Activated naive CD4-positive, alpha-beta T cell treated with anti-CD3 and anti-CD28 coated beads, Interleukin-2, amount 10 ng/mL, durations not matched to agents 7 days and 5 days (primary cell): ENCODE measurements around the gene TMEM108.

Source experiments
- CTCF ChIA-PET: fragments of 350-600 bp; sonication (Branson Sonifier 250); formaldehyde crosslinking; loops from one replicate; lab custom pipeline; 2021; ENCODE audit warnings: antibody characterized with exemption; lab: Charles Lee
- DNase-seq: peaks from one replicate; pipeline ENCODE4 v3.0.0-alpha.2; 2020
- H3K27ac Mint-ChIP-seq: one replicate; pipeline ENCODE4 v1.8.0; 2021; ENCODE audit warnings: mild to moderate bottlenecking, moderate library complexity, mixed read lengths
- H3K27me3 Mint-ChIP-seq: one replicate; pipeline ENCODE4 v1.8.0; 2021; ENCODE audit warnings: mild to moderate bottlenecking, mixed read lengths
- H3K36me3 Mint-ChIP-seq: one replicate; pipeline ENCODE4 v1.8.0; 2021; ENCODE audit warnings: mixed read lengths
- H3K4me1 Mint-ChIP-seq: one replicate; pipeline ENCODE4 v1.8.0; 2021; ENCODE audit warnings: mixed read lengths
- H3K4me3 Mint-ChIP-seq: one replicate; pipeline ENCODE4 v1.8.0; 2021; ENCODE audit warnings: mild to moderate bottlenecking, moderate library complexity, mixed read lengths
- H3K9me3 Mint-ChIP-seq: one replicate; pipeline ENCODE4 v1.8.0; 2021; ENCODE audit warnings: mixed read lengths

The TMEM108 gene

DNA sequence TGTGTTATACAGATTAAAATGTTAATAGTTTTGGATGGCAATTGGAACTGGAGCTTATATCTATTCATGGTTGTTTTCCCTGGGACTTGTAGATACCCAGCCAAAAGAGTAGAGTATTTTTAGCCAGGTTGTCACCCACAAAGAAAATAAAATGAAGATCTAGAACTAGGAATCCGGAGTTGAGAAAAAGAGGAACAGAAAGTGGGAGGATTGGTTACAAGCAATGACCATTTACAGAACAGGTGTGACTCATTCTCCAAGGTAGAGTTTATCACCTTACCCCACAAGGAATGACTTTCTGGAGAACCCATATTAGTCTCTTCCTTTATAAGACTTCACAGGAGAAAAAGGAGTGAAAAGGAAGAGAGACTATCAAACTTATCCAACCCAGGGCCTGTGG is 99.8 kb downstream of the TMEM108 start:
- Mint-ChIP-seq H3K36me3 (no peaks in the 10 kb centered on the region), H3K9me3 (no peaks in the 10 kb centered on the region), H3K27me3 (no peaks in the 10 kb centered on the region), H3K27ac (no peak overlapping the region), H3K4me1 (no peaks in the 10 kb centered on the region), H3K4me3 (no peak overlapping the region)
- CTCF ChIA-PET = interaction anchor here (0.7 kb wide), 1 partner anchor 195 kb away, joined by 3 read pairs; no protein-coding TSS in a partner anchor
- no peak for DNase-seq

GRCh38 chr3:133152056-133152455 is 113.9 kb downstream of the TMEM108 start:
- H3K9me3 Mint-ChIP-seq = no peaks in the 10 kb centered on the region
- no peak for DNase-seq
- no peak overlapping the region for H3K27ac Mint-ChIP-seq
- no peaks in the 10 kb centered on the region for H3K36me3 Mint-ChIP-seq
- H3K4me3 Mint-ChIP-seq = no peak overlapping the region
- H3K4me1 Mint-ChIP-seq = no peaks in the 10 kb centered on the region
- CTCF ChIA-PET = no interaction called here
- H3K27me3 Mint-ChIP-seq = no peaks in the 10 kb centered on the region

GRCh38 chr3:133152681-133153220 is 114.6 kb downstream of the TMEM108 start:
- Mint-ChIP-seq H3K27ac (no peak overlapping the region), H3K27me3 (no peaks in the 10 kb centered on the region), H3K36me3 (no peaks in the 10 kb centered on the region), H3K4me1 (no peaks in the 10 kb centered on the region), H3K4me3 (no peak overlapping the region), H3K9me3 (no peaks in the 10 kb centered on the region)
- CTCF ChIA-PET = no interaction called here
- no peak for DNase-seq

DNA sequence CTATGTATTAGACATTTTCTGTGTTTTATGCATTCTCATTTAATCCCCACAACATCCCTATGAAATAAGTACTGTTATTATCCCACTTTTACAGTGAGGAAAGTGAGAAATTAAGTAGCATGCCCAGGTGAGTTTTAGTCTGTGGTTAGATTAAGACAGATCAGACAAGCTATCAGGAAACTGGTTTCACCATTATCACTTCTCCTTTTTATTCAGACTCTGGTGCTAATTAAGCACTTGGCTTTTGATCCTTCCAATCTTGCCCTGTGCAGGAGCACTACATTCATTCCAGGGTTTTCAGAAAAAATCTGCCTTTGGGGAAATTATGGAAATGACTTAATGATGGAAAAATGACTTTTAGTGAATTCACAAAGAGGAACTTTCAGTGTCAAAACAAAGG is 115.2 kb downstream of the TMEM108 start:
- Mint-ChIP-seq H3K27me3 (no peaks in the 10 kb centered on the region), H3K4me3 (no peak overlapping the region), H3K27ac (no peak overlapping the region), H3K9me3 (no peaks in the 10 kb centered on the region), H3K4me1 (no peaks in the 10 kb centered on the region), H3K36me3 (no peaks in the 10 kb centered on the region)
- CTCF ChIA-PET = no interaction called here
- DNase-seq = no peak

- no peak for DNase-seq
- Mint-ChIP-seq H3K27me3 (no peaks in the 10 kb centered on the region), H3K27ac (no peak overlapping the region), H3K4me1 (no peaks in the 10 kb centered on the region), H3K9me3 (no peaks in the 10 kb centered on the region), H3K4me3 (no peak overlapping the region), H3K36me3 (no peaks in the 10 kb centered on the region)
- CTCF ChIA-PET = no interaction called here
These were observed 119.5 kb downstream of the TMEM108 start for GRCh38 chr3:133157716-133158115.

DNA sequence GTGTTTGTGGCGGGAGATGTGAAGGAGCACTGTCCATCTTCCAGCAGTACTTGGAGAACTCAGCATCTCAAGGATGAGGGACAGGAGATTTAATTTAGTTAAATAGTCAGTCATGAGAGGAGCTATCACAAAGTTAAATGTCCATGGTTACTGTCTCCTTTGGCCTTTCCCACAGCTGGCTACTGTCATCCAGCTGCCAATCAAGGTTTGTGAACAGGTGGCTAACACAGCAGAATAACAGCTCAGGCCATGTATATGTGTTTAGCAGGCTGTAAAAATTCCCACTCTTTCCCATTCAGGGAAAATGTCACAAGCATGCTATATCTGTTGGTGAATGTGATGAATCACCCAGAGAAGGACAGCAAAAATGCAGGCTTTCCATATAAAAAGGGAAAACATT is 120.5 kb downstream of the TMEM108 start:
- no peaks in the 10 kb centered on the region for H3K27me3 Mint-ChIP-seq
- no peaks in the 10 kb centered on the region for H3K9me3 Mint-ChIP-seq
- H3K4me3 Mint-ChIP-seq = no peak overlapping the region
- CTCF ChIA-PET = no interaction called here
- H3K27ac Mint-ChIP-seq = no peak overlapping the region
- H3K4me1 Mint-ChIP-seq = no peaks in the 10 kb centered on the region
- H3K36me3 Mint-ChIP-seq = no peaks in the 10 kb centered on the region
- DNase-seq = no peak

DNA sequence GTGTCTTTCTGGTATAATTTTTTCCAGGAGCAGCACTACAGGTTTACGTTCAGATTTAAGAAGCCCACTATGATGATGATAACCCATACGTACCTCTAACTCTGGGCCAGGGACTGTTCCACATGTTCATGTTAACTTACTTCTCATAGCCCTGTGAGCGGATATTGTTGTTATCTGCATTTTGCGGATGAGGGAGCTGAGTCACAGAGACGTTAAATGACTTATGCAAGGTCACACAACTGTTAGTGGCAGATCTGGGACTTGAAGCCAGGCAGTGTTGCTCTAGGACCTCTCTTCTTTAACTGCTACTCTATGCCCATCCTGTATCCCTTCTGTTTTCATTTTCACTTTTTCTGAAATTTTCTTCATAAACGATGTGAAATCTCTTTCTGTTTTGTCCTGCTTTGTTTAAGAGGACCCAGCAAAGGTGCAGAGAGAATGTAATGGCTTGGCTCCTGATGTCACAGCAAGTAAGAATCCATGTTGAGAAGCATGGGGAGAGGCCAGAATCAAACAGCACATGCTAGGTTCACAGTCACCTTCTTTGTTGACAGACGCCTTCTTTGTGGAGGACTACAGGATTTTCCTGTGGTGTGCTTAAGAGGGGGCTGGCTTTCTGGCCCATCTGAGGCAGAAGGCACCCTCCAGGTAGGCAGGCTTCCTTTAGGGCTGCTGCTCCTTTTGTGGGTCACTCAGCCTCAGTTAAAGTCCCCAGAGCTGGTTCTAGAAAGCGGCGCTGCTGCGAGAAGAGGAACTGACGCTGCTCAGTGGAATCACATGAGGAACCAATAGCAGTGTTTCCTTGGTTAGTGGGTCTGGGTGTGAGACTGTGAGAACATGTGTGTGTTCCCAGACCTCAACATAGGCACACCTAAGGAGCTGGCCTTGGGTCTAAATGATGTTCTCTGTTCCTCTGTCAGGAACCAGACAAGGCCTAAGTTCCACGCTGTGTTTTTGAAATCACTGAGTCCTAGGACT is 121.6 kb downstream of the TMEM108 start:
- H3K4me3 Mint-ChIP-seq = no peak overlapping the region
- H3K27ac Mint-ChIP-seq = no peak overlapping the region
- no peaks in the 10 kb centered on the region for H3K4me1 Mint-ChIP-seq
- no peaks in the 10 kb centered on the region for H3K27me3 Mint-ChIP-seq
- H3K9me3 Mint-ChIP-seq = no peaks in the 10 kb centered on the region
- DNase-seq = no peak
- CTCF ChIA-PET = no interaction called here
- no peaks in the 10 kb centered on the region for H3K36me3 Mint-ChIP-seq

- Mint-ChIP-seq H3K27ac (no peak overlapping the region), H3K27me3 (no peaks in the 10 kb centered on the region), H3K4me3 (no peak overlapping the region), H3K36me3 (no peaks in the 10 kb centered on the region), H3K9me3 (no peaks in the 10 kb centered on the region), H3K4me1 (no peaks in the 10 kb centered on the region)
- no peak for DNase-seq
- CTCF ChIA-PET = interaction anchor here (0.7 to 1.0 kb wide), 2 partner anchors 9 to 252 kb away, joined by 3 to 4 read pairs; no protein-coding TSS in a partner anchor
These were observed 123.5 kb downstream of the TMEM108 start for GRCh38 chr3:133161656-133162055.

DNA sequence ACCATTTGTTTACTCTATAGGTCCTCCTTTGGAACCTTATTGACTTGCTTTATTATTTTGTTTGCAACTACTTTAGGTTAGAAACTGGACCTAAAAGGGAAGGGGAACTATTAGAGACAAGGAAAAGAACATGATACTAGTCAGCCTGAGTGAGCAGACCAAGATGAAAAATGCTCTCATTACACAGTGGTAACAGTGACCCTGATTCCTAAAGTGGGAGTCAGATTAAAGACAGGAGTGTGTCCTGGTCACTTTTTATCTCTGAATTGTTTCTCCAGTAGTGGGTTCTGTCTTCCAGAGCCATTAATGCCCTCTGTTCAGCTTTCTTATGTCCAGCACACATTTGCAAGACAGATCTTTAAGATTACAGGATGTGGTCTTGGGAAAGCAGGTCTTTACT is 124.1 kb downstream of the TMEM108 start:
- H3K4me1 Mint-ChIP-seq = no peaks in the 10 kb centered on the region

DNA sequence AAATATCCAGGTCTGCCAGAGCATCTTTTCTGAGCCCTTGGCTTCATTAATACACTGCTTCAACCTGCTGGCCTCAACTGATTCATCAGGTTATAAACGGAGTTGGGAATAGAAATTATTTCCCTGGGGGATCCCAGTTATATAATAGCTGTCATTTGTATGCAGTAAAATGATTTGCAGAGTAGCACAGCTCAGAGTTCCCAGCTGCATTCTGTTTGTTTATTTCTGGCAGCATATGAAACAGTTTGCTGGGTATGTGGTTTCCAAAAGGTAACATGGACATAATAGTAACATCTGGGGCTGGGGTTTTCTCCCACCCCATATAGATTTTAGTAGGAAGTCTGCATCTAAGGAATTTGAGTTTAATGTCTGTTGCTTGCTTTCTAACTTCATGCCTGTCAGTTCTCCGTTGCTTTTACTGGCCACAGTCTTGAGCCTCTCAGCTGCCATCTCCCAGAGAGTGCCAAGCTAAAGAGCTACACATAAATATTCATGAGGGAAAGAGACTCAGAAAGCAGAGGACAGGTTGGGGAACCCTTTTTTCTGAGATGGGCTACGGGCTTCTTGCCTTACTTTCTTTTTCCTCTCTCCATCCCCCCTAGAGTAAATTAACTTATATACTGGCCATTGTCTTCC is 124.6 kb downstream of the TMEM108 start:
- Mint-ChIP-seq H3K4me1 (no peaks in the 10 kb centered on the region), H3K27ac (no peak overlapping the region), H3K4me3 (no peak overlapping the region), H3K27me3 (no peaks in the 10 kb centered on the region), H3K9me3 (no peaks in the 10 kb centered on the region), H3K36me3 (no peaks in the 10 kb centered on the region)
- CTCF ChIA-PET = no interaction called here
- no peak for DNase-seq

More for the DNA sequence above, 124.1 kb downstream of the TMEM108 start:
- Mint-ChIP-seq H3K9me3 (no peaks in the 10 kb centered on the region), H3K36me3 (no peaks in the 10 kb centered on the region), H3K27ac (no peak overlapping the region), H3K27me3 (no peaks in the 10 kb centered on the region), H3K4me3 (no peak overlapping the region)
- CTCF ChIA-PET = interaction anchor here (1.0 kb wide), 1 partner anchor 9 kb away, joined by 4 read pairs; no protein-coding TSS in a partner anchor
- DNase-seq = no peak

DNA sequence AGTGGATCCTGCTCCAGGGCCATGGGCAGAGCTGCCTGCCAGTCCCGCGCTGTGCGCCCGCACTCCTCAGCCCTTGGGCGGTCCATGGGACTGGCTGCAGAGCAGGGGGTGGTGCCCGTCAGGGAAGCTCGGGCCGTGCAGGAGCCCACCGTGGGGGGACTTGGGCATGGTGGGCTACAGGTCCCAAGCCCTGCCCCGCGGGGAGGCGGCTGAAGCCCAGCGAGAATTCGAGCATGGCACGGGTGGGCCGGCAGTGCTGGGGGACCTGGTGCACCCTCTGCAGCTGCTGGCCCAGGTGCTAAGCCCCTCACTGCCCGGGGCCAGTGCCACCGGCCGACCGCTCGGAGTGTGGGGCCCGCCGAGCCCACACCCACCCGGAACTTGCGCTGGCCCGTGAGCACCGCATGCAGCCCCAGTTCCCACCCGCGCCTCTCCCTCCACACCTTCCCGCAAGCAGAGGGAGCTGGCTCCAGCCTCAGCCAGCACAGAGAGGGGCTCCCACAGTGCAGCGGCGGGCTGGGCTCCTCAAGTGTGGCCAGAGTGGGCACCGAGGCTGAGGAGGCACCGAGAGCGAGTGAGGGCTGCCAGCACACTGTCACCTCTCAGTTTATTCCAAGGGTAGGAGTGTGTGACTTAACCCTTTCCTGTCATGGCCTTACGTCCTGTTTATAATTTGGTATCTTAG is 129.3 kb downstream of the TMEM108 start:
- H3K27ac Mint-ChIP-seq = no peak overlapping the region
- no peaks in the 10 kb centered on the region for H3K27me3 Mint-ChIP-seq
- H3K4me1 Mint-ChIP-seq = no peaks in the 10 kb centered on the region
- H3K36me3 Mint-ChIP-seq = no peaks in the 10 kb centered on the region
- no peaks in the 10 kb centered on the region for H3K9me3 Mint-ChIP-seq
- CTCF ChIA-PET = no interaction called here
- H3K4me3 Mint-ChIP-seq = no peak overlapping the region
- no peak for DNase-seq

- Mint-ChIP-seq H3K4me1 (no peaks in the 10 kb centered on the region), H3K27ac (no peak overlapping the region), H3K36me3 (no peaks in the 10 kb centered on the region), H3K27me3 (no peaks in the 10 kb centered on the region), H3K9me3 (no peaks in the 10 kb centered on the region), H3K4me3 (no peak overlapping the region)
- no peak for DNase-seq
- CTCF ChIA-PET = no interaction called here
These were observed 129.8 kb downstream of the TMEM108 start for GRCh38 chr3:133168025-133168401.

- H3K36me3 Mint-ChIP-seq = no peaks in the 10 kb centered on the region
- H3K9me3 Mint-ChIP-seq = no peaks in the 10 kb centered on the region
- no peak for DNase-seq
- CTCF ChIA-PET = no interaction called here
- no peak overlapping the region for H3K4me3 Mint-ChIP-seq
- no peaks in the 10 kb centered on the region for H3K4me1 Mint-ChIP-seq
- no peaks in the 10 kb centered on the region for H3K27me3 Mint-ChIP-seq
- no peak overlapping the region for H3K27ac Mint-ChIP-seq
These were observed 131.3 kb downstream of the TMEM108 start for GRCh38 chr3:133169331-133170068.

DNA sequence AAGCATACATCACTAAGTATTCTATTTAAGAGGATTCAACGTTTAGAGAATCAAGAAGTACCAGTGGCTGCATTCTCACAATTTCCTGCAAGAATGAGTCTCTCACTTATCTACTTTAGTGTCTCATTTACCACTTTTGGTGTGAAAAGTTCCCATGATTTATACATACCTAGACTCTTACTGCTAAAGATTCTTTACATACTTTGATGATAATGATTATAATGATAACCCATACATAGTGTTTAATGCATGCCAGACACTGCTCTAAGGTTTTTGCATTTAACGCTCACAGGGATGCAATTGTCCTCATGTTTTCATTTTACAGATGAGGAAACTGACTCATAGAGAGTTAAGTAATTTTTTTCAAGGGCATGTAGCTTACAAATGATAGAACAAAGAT is 133.6 kb downstream of the TMEM108 start:
- no peak overlapping the region for H3K4me3 Mint-ChIP-seq
- no peaks in the 10 kb centered on the region for H3K9me3 Mint-ChIP-seq
- H3K36me3 Mint-ChIP-seq = no peaks in the 10 kb centered on the region
- no peaks in the 10 kb centered on the region for H3K4me1 Mint-ChIP-seq
- CTCF ChIA-PET = no interaction called here
- H3K27ac Mint-ChIP-seq = no peak overlapping the region
- DNase-seq = no peak
- no peaks in the 10 kb centered on the region for H3K27me3 Mint-ChIP-seq
